IMR-90 (cell line): ENCODE results near the gene PACSIN2. TPM values are rescaled to one million over a fixed set of nuclear protein-coding genes. Genes with fewer than 3 reads are reported as not detected.
A peak's percentile ranks its signal among the peaks of the same experiment; 100 is the strongest.

ENCODE experiments used
- ATAC-seq: fragments of 200-7000 bp; cut with Tn5 transposase; 2 replicates; pipeline ENCODE4 v1.9.1; 2020; ENCODE audit warnings: low read depth, mild to moderate bottlenecking, moderate library complexity
- BruUV-seq: library from RNA; stranded (reverse); fragments of 400-500 nt; replicated peaks from 2 replicates; lab custom pipeline; 2021; lab: Mats Ljungman, UMichigan
- CTCF ChIA-PET: fragments of 300-600 bp; formaldehyde crosslinking; extraction: SDS; loops from one replicate; lab custom pipeline; 2021; ENCODE audit warnings: antibody characterized with exemption; lab: Yijun Ruan, JAX
- POLR2A ChIA-PET: fragments of 300-600 bp; sonication (Branson Sonifier 250); formaldehyde crosslinking; loops from one replicate; lab custom pipeline; 2022; ENCODE audit warnings: antibody characterized with exemption; ENCODE audit not compliant: unreplicated experiment; lab: Charles Lee
- DNase-seq: peaks from one replicate; pipeline ENCODE4 v3.0.0; 2013
- H2AFZ ChIP-seq: replicated peaks from 2 replicates; pipeline ENCODE3; 2013; ENCODE audit warnings: low read length, mild to moderate bottlenecking; ENCODE audit not compliant: poor library complexity
- H2AK5ac ChIP-seq: 2 replicates; pipeline ENCODE4 v1.6.1; 2013; ENCODE audit warnings: low read depth, low read length, inconsistent platforms
- H2AK9ac ChIP-seq: replicated peaks from 2 replicates; pipeline ENCODE3; 2013; ENCODE audit warnings: mild to moderate bottlenecking, low read depth, low read length, moderate library complexity; ENCODE audit not compliant: poor library complexity
- H2BK120ac ChIP-seq: 2 replicates; pipeline ENCODE4 v1.6.1; 2013; ENCODE audit warnings: low read depth, low read length, inconsistent platforms
- H2BK15ac ChIP-seq: 3 replicates; pipeline ENCODE4 v1.6.1; 2013; ENCODE audit warnings: low read depth, low read length, inconsistent platforms
- H2BK20ac ChIP-seq: 2 replicates; pipeline ENCODE4 v1.6.1; 2013; ENCODE audit warnings: low read depth, mild to moderate bottlenecking, inconsistent platforms, low read length, moderate library complexity
- H2BK5ac ChIP-seq: 2 replicates; pipeline ENCODE4 v1.6.1; 2013; ENCODE audit warnings: mild to moderate bottlenecking, low read depth, low read length, inconsistent platforms; ENCODE audit not compliant: poor library complexity, severe bottlenecking
- H3K14ac ChIP-seq: replicated peaks from 2 replicates; pipeline ENCODE4 v1.6.1; 2013; ENCODE audit warnings: low read depth, low read length, inconsistent platforms
- H3K18ac ChIP-seq: 2 replicates; pipeline ENCODE4 v1.6.1; 2013; ENCODE audit warnings: low read depth, low read length, control low read depth
- H3K23ac ChIP-seq: 2 replicates; pipeline ENCODE4 v1.6.1; 2013; ENCODE audit warnings: low read depth, low read length, inconsistent platforms
- H3K27ac ChIP-seq: 2 replicates; pipeline ENCODE4 v1.5.1; 2013; ENCODE audit warnings: mild to moderate bottlenecking, control low read depth, low read length; ENCODE audit not compliant: insufficient read depth
- H3K27me3 ChIP-seq: 2 replicates; pipeline ENCODE4 v1.6.1; 2013; ENCODE audit warnings: low read length; ENCODE audit not compliant: control insufficient read depth, insufficient read depth
- H3K36me3 ChIP-seq: 2 replicates; pipeline ENCODE4 v1.6.1; 2013; ENCODE audit warnings: low read length, mixed read lengths; ENCODE audit not compliant: control insufficient read depth, insufficient read depth
- H3K4ac ChIP-seq: 2 replicates; pipeline ENCODE4 v1.6.1; 2013; ENCODE audit warnings: low read depth, low read length, inconsistent platforms
- H3K4me1 ChIP-seq: 2 replicates; pipeline ENCODE4 v1.6.1; 2013; ENCODE audit warnings: low read length, mixed read lengths; ENCODE audit not compliant: control insufficient read depth, insufficient read depth
- H3K4me2 ChIP-seq: 2 replicates; pipeline ENCODE4 v1.6.1; 2013; ENCODE audit warnings: low read depth, mild to moderate bottlenecking, control low read depth, low read length, moderate library complexity
- H3K4me3 ChIP-seq: 2 replicates; pipeline ENCODE4 v1.5.1; 2013; ENCODE audit warnings: low read depth, mild to moderate bottlenecking, control low read depth, low read length, moderate library complexity; ENCODE audit not compliant: insufficient read depth
- H3K56ac ChIP-seq: 2 replicates; pipeline ENCODE4 v1.6.1; 2013; ENCODE audit warnings: low read length, inconsistent platforms; ENCODE audit not compliant: insufficient read depth; ENCODE audit errors: extremely low read depth
- H3K79me1 ChIP-seq, 2 experiments: 2 replicates each; pipeline ENCODE4 v1.6.1; 2013; ENCODE audit warnings: low read length in 2 of 2, inconsistent platforms in 1 of 2, low read depth in 1 of 2
- H3K9ac ChIP-seq: 2 replicates; pipeline ENCODE4 v1.6.1; 2013; ENCODE audit warnings: low read depth, low read length, control low read depth
- H3K9me1 ChIP-seq: 2 replicates; pipeline ENCODE4 v1.6.1; 2013; ENCODE audit warnings: low read length, inconsistent platforms; ENCODE audit not compliant: insufficient read depth
- H3K9me3 ChIP-seq: 2 replicates; pipeline ENCODE4 v1.6.1; 2013; ENCODE audit warnings: low read length; ENCODE audit not compliant: control insufficient read depth, insufficient read depth
- H4K20me1 ChIP-seq: 2 replicates; pipeline ENCODE4 v1.6.1; 2013; ENCODE audit warnings: low read length, inconsistent platforms; ENCODE audit not compliant: insufficient read depth
- H4K5ac ChIP-seq: 2 replicates; pipeline ENCODE4 v1.6.1; 2013; ENCODE audit warnings: mild to moderate bottlenecking, low read depth, low read length, control low read depth
- H4K8ac ChIP-seq, 2 experiments: 2 replicates each; pipeline ENCODE4 v1.6.1; 2013; ENCODE audit warnings: low read depth in 2 of 2, low read length in 2 of 2, control low read depth in 1 of 2, inconsistent platforms in 1 of 2
- H4K91ac ChIP-seq: 2 replicates; pipeline ENCODE4 v1.6.1; 2013; ENCODE audit warnings: low read depth, low read length, inconsistent platforms; ENCODE audit not compliant: insufficient read depth
- BHLHE40 ChIP-seq: fragments of 150-350 bp; IDR thresholded peaks from 2 replicates; pipeline ENCODE4 v1.6.1; 2016; ENCODE audit warnings: mild to moderate bottlenecking, low read depth, low read length
- CEBPB ChIP-seq: IDR thresholded peaks from 2 replicates; pipeline ENCODE4 v1.6.1; 2012; ENCODE audit warnings: low read depth, low read length, improper control_type of control experiment
- FOS ChIP-seq: fragments of 150-350 bp; IDR thresholded peaks from 2 replicates; pipeline ENCODE4 v1.6.1; 2016; ENCODE audit warnings: low read depth, low read length
- MAFK ChIP-seq: IDR thresholded peaks from 2 replicates; pipeline ENCODE4 v1.6.1; 2012; ENCODE audit warnings: low read depth, low read length, improper control_type of control experiment
- MAZ ChIP-seq: IDR thresholded peaks from 2 replicates; pipeline ENCODE4 v1.6.1; 2012; ENCODE audit warnings: low read depth, mild to moderate bottlenecking, low read length, improper control_type of control experiment, moderate library complexity, borderline replicate concordance
- MXI1 ChIP-seq: IDR thresholded peaks from 2 replicates; pipeline ENCODE4 v1.6.1; 2012; ENCODE audit warnings: low read depth, mild to moderate bottlenecking, low read length, moderate library complexity, borderline replicate concordance
- NFE2L2 ChIP-seq: fragments of 150-350 bp; IDR thresholded peaks from 2 replicates; pipeline ENCODE4 v1.6.1; 2016; ENCODE audit warnings: low read depth, mild to moderate bottlenecking, low read length
- POLR2A ChIP-seq: IDR thresholded peaks from 2 replicates; pipeline ENCODE4 v1.6.1; 2012; ENCODE audit warnings: mild to moderate bottlenecking, low read depth, low read length
- RAD21 ChIP-seq: IDR thresholded peaks from 2 replicates; pipeline ENCODE4 v1.6.1; 2012; ENCODE audit warnings: low read length, improper control_type of control experiment
- RCOR1 ChIP-seq: IDR thresholded peaks from 2 replicates; pipeline ENCODE4 v1.6.1; 2012; ENCODE audit warnings: mild to moderate bottlenecking, low read length, improper control_type of control experiment; ENCODE audit not compliant: insufficient replicate concordance
- RFX5 ChIP-seq: IDR thresholded peaks from 2 replicates; pipeline ENCODE4 v1.8.0; 2012; ENCODE audit warnings: low read depth, mild to moderate bottlenecking, low read length, moderate library complexity
- SMC3 ChIP-seq: fragments of 150-350 bp; IDR thresholded peaks from 2 replicates; pipeline ENCODE4 v1.6.1; 2016; ENCODE audit warnings: low read depth, mild to moderate bottlenecking, antibody characterized with exemption, low read length, moderate library complexity
- WGBS, 2 experiments: methylation state at CpG; one replicate each; pipeline versions ENCODE4 v1.1.5 to v1.1.7; 2013; ENCODE audit warnings: missing lambda C conversion rate in 2 of 2; ENCODE audit not compliant: insufficient read length in 1 of 2; ENCODE audit errors: extremely low coverage in 2 of 2; 5-methylcytosine and 5-hydroxymethylcytosine counted together
- dilution Hi-C: fragments of 300-500 bp; cut with HindIII; formaldehyde crosslinking; loops from one replicate; pipeline ENCODE4 v1.14.3; 2018; ENCODE audit warnings: low sequenced_read_pairs; ENCODE audit not compliant: unreplicated experiment
- in situ Hi-C: fragments of 300-500 bp; cut with MboI; formaldehyde crosslinking; loops from 3 replicates; pipeline ENCODE4 v1.14.3; 2019; ENCODE audit warnings: low sequenced_read_pairs, inconsistent platforms, mixed read lengths
- intact Hi-C: fragments of 100-400 bp; cut with micrococcal nuclease; formaldehyde crosslinking; loops from 2 replicates; pipeline ENCODE4 v1.10.0; 2022
- polyA plus RNA-seq, 3 experiments: library from polyadenylated mRNA; depleted of rRNA; stranded (reverse); fragments of >200 nt; gene quantifications; 2 replicates each; pipeline ENCODE4 v1.2.3, GENCODE V29; 2012; ENCODE audit warnings: low replicate concordance in 1 of 3
- total RNA-seq: library from RNA; depleted of rRNA; stranded (reverse); fragments of >200 nt; gene quantifications from 2 replicates; pipeline ENCODE4 v1.2.3, GENCODE V29; 2012
- TF ChIP-seq, protein P1 (sequence below): fragments of 150-350 bp; IDR thresholded peaks from 2 replicates; pipeline ENCODE4 v1.6.1; 2017; ENCODE audit warnings: mild to moderate bottlenecking, antibody characterized with exemption, low read length, low read depth
- TF ChIP-seq, protein P2 (sequence below): fragments of 150-350 bp; IDR thresholded peaks from 2 replicates; pipeline ENCODE4 v1.6.1; 2016; ENCODE audit warnings: low read depth, mild to moderate bottlenecking, low read length, moderate library complexity, borderline replicate concordance

Gene PACSIN2
- total and polyA plus RNA-seq, 2 of the 4 experiments (the other 2 are of a cell fraction), result 85.0 to 118 TPM

DNA sequence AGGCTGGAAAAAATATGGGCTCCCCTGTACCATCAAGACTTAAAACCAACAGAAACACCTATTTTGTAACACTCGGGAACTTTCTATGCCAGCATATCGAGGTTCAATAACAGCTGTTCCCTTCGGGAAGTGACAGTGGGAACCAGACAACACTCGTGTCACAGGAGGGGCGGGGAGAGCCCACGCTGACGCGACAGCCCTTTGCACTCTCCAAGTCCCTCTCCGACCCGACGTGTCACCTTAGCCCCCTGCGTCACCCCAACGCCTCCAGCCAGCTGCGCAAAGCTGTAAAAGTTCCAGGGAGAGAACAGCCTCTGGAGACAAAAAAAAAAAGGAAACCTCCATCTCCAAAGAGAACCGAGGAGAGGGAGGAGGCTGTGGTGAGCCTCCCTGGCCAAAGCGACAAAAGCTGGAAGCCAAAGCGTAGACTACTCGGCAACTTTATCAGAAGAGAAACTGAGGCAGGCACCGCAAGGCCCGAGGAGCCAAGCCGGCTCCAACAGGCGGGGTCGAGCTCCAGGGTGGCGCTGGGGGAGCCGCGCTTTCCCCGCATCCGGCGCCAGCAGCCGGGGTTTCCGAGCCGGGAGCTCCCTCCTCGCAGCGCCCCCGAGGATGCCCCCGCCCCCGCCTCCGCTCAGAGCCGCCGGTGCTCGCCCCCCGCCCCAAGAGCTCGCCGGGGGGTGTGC is 158.6 kb downstream of the PACSIN2 start:
- dilution Hi-C loops, result no loop called here
- Histone ChIP-seq H3K79me1 (peaks cover 0 to 53% of the 10 kb centered on the region in 2 experiments; a peak in 3 of 4 replicates), H3K9me1 (peaks cover 19% of the 10 kb centered on the region), H3K36me3 (0 out of 2 replicates have a peak, but pooled peaks cover 2% of the 10 kb centered on the region), H2BK5ac (peak overlapping the region; percentile 81), H4K5ac (peak overlapping the region; percentile 80), H2BK120ac (peak overlapping the region; percentile 17), H3K4me1 (peaks cover 2% of the 10 kb centered on the region; the same call in 1 of the 2 replicates), H3K4ac (peak overlapping the region; percentile 82), H3K4me3 (peak overlapping the region; percentile 94), H3K18ac (peak overlapping the region; percentile 82), H2AK5ac (peak overlapping the region; percentile 31), H3K27me3 (no peaks in the 10 kb centered on the region), H2AK9ac (peak overlapping the region; percentile 99), H3K9ac (peak overlapping the region; percentile 95), H3K14ac (peak overlapping the region; percentile 90), H2AFZ (peak overlapping the region; percentile 99), H3K27ac (peak overlapping the region; percentile 90), H4K8ac (peak overlapping the region; percentile 75 to 79; a peak in 3 of 4 replicates), H4K20me1 (peaks cover 43% of the 10 kb centered on the region), H4K91ac (peak overlapping the region; percentile 78), H3K23ac (peak overlapping the region; percentile 83), H3K4me2 (peak overlapping the region; percentile 96), H2BK15ac (no peak overlapping the region), H2BK20ac (no peak overlapping the region), H3K56ac (peak overlapping the region; percentile 97), H3K9me3 (0 out of 2 replicates have a peak, but pooled peaks cover 2% of the 10 kb centered on the region)
- POLR2A ChIA-PET, result interaction anchor here (1.0 to 1.4 kb wide), 2 partner anchors 36 to 241 kb away, joined by 3 read pairs; no protein-coding TSS in a partner anchor
- DNase-seq, result peak; percentile 22
- CTCF ChIA-PET, result interaction anchor here (1.5 kb wide), 1 partner anchor 234 kb away, joined by 4 read pairs; no protein-coding TSS in a partner anchor
- in situ Hi-C loops, result no loop called here
- ATAC-seq, result peak; percentile 21
- WGBS, 2 experiments, result 1% methylated on average over 22 of the region's 44 CpGs; no CpG with 5 or more reads in 1 of the 2 experiments
- intact Hi-C loops, result no loop called here
- no TSS peak for BruUV-seq
- TF ChIP-seq POLR2A (no peak), SMC3 (no peak), MAFK (no peak), CEBPB (no peak), MXI1 (no peak), BHLHE40 (no peak), FOS (no peak), RCOR1 (no peak), MAZ (no peak), RAD21 (no peak), NFE2L2 (no peak), RFX5 (no peak)
- TF ChIP-seq, protein P1, sequence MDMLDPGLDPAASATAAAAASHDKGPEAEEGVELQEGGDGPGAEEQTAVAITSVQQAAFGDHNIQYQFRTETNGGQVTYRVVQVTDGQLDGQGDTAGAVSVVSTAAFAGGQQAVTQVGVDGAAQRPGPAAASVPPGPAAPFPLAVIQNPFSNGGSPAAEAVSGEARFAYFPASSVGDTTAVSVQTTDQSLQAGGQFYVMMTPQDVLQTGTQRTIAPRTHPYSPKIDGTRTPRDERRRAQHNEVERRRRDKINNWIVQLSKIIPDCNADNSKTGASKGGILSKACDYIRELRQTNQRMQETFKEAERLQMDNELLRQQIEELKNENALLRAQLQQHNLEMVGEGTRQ, result no peak
- TF ChIP-seq, protein P2, sequence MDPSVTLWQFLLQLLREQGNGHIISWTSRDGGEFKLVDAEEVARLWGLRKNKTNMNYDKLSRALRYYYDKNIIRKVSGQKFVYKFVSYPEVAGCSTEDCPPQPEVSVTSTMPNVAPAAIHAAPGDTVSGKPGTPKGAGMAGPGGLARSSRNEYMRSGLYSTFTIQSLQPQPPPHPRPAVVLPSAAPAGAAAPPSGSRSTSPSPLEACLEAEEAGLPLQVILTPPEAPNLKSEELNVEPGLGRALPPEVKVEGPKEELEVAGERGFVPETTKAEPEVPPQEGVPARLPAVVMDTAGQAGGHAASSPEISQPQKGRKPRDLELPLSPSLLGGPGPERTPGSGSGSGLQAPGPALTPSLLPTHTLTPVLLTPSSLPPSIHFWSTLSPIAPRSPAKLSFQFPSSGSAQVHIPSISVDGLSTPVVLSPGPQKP, result no peak
